GM19463 (cell line): ENCODE data around the gene TPST1.
"Not testable (repeated sequence)": the region's sequence is repeated elsewhere in the genome, so short reads cannot be mapped to it uniquely, and the experiment has no call there.

Experiments
- ATAC-seq: cut with Tn5 transposase; IDR thresholded peaks from one replicate; pipeline ENCODE4 v1.9.1; 2021; ENCODE audit warnings: mild to moderate bottlenecking, moderate library complexity; ENCODE audit not compliant: unreplicated experiment

The TPST1 gene

GRCh38 chr7:66187905-66188304 lies 17.2 kb upstream of the TPST1 start:
- ATAC-seq: no peak

- no peak for ATAC-seq
Measured at GRCh38 chr7:66188645-66189044, 16.5 kb upstream of the TPST1 start.

GRCh38 chr7:66189695-66190503 lies 15.2 kb upstream of the TPST1 start:
- ATAC-seq: no peak

GRCh38 chr7:66190504-66190857 lies 14.7 kb upstream of the TPST1 start:
- ATAC-seq: no peak

- ATAC-seq: no peak
Measured at GRCh38 chr7:66193146-66193725, 11.9 kb upstream of the TPST1 start.

GRCh38 chr7:66198469-66198868 lies 6.7 kb upstream of the TPST1 start:
- no peak for ATAC-seq

- no peak for ATAC-seq
Measured at GRCh38 chr7:66198956-66199355, 6.2 kb upstream of the TPST1 start.

- ATAC-seq: no peak
Measured at GRCh38 chr7:66202441-66202840, 2.7 kb upstream of the TPST1 start.

- ATAC-seq: peak; percentile 3
Measured at GRCh38 chr7:66205741-66206090, 582 bp downstream of the TPST1 start.

GRCh38 chr7:66206119-66206933 lies 1.2 kb downstream of the TPST1 start:
- ATAC-seq: no peak

- no peak for ATAC-seq
Measured at GRCh38 chr7:66206934-66207240, 1.8 kb downstream of the TPST1 start.

- ATAC-seq: no peak
Measured at GRCh38 chr7:66207540-66207939, 2.4 kb downstream of the TPST1 start.

GRCh38 chr7:66211429-66211828 lies 6.3 kb downstream of the TPST1 start:
- no peak for ATAC-seq

GRCh38 chr7:66213637-66214036 lies 8.5 kb downstream of the TPST1 start:
- ATAC-seq: no peak

GRCh38 chr7:66216687-66217086 lies 11.6 kb downstream of the TPST1 start:
- no peak for ATAC-seq

- no peak for ATAC-seq
Measured at GRCh38 chr7:66219805-66220204, 14.7 kb downstream of the TPST1 start.

GRCh38 chr7:66221442-66221841 lies 16.3 kb downstream of the TPST1 start:
- ATAC-seq: no peak

GRCh38 chr7:66227808-66228207 lies 22.7 kb downstream of the TPST1 start:
- no peak for ATAC-seq

- not testable (repeated sequence) for ATAC-seq
Measured at GRCh38 chr7:66231326-66232216, 26.4 kb downstream of the TPST1 start.

- no peak for ATAC-seq
Measured at GRCh38 chr7:66233638-66234037, 28.5 kb downstream of the TPST1 start.

GRCh38 chr7:66236713-66237303 lies 31.7 kb downstream of the TPST1 start:
- ATAC-seq: no peak
